Hepatocyte (in vitro differentiated cells): Measurements from ENCODE around the gene NEURL2. TPM values are rescaled to one million over a fixed set of nuclear protein-coding genes. Genes with fewer than 3 reads are reported as not detected.

Experiments
- DNase-seq: peaks from one replicate; pipeline ENCODE4 v3.0.0-alpha.2; 2016; ENCODE audit warnings: low spot score
- H2AFZ ChIP-seq: fragments of 200-600 bp; sonication (generic); 2 replicates; pipeline ENCODE4 v1.6.0; 2016; ENCODE audit warnings: antibody characterized with exemption, mild to moderate bottlenecking
- H3K27ac ChIP-seq: fragments of 200-600 bp; sonication (generic); 2 replicates; pipeline ENCODE4 v1.5.1; 2016; ENCODE audit warnings: mild to moderate bottlenecking
- H3K27me3 ChIP-seq: fragments of 200-600 bp; sonication (generic); 2 replicates; pipeline ENCODE4 v1.6.1; 2016
- H3K36me3 ChIP-seq: fragments of 200-600 bp; sonication (generic); replicated peaks from 2 replicates; pipeline ENCODE4 v1.5.1; 2016; ENCODE audit warnings: low read depth; ENCODE audit not compliant: insufficient read depth
- H3K4me1 ChIP-seq: fragments of 200-600 bp; sonication (generic); 2 replicates; pipeline ENCODE4 v1.5.1; 2016; ENCODE audit warnings: mild to moderate bottlenecking, moderate library complexity; ENCODE audit not compliant: insufficient read depth
- H3K4me2 ChIP-seq: fragments of 200-600 bp; sonication (generic); 2 replicates; pipeline ENCODE4 v1.6.0; 2016
- H3K4me3 ChIP-seq: fragments of 200-600 bp; sonication (generic); 2 replicates; pipeline ENCODE4 v1.5.1; 2016; ENCODE audit warnings: mild to moderate bottlenecking
- H3K79me2 ChIP-seq: fragments of 200-600 bp; sonication (generic); 2 replicates; pipeline ENCODE4 v1.6.0; 2017; ENCODE audit warnings: mild to moderate bottlenecking
- H3K9me2 ChIP-seq: fragments of 200-600 bp; sonication (generic); replicated peaks from 2 replicates; pipeline ENCODE4 v1.6.0; 2017; ENCODE audit warnings: mild to moderate bottlenecking; ENCODE audit not compliant: insufficient read depth
- H3K9me3 ChIP-seq: fragments of 200-600 bp; sonication (generic); 2 replicates; pipeline ENCODE4 v1.5.1; 2016; ENCODE audit warnings: low read depth, mild to moderate bottlenecking
- H4K20me1 ChIP-seq: fragments of 200-600 bp; sonication (generic); 2 replicates; pipeline ENCODE4 v1.6.0; 2016; ENCODE audit warnings: mild to moderate bottlenecking; ENCODE audit not compliant: insufficient read depth, poor library complexity, severe bottlenecking
- CTCF ChIP-seq: fragments of 200-600 bp; sonication (generic); IDR thresholded peaks from 2 replicates; pipeline ENCODE4 v1.5.1; 2016; ENCODE audit warnings: antibody characterized with exemption, mild to moderate bottlenecking; ENCODE audit not compliant: poor library complexity
- EZH2 ChIP-seq: fragments of 200-600 bp; sonication (generic); IDR thresholded peaks from 2 replicates; pipeline ENCODE4 v1.6.1; 2016; ENCODE audit warnings: antibody characterized with exemption, mild to moderate bottlenecking, borderline replicate concordance
- EZH2phosphoT487 ChIP-seq: fragments of 200-600 bp; sonication (generic); IDR thresholded peaks from one replicate; pipeline ENCODE4 v1.6.1; 2018; ENCODE audit warnings: antibody characterized with exemption, mild to moderate bottlenecking, low read depth, moderate library complexity; ENCODE audit not compliant: unreplicated experiment, severe bottlenecking
- WGBS: methylation state at CpG from one replicate; pipeline ENCODE4 v1.1.6; 2016; ENCODE audit warnings: low lambda C conversion rate; ENCODE audit errors: missing lambda C conversion rate; 5-methylcytosine and 5-hydroxymethylcytosine counted together
- polyA plus RNA-seq: library from polyadenylated mRNA; unstranded; fragments of >200 nt; fragmentation: Nextera tagmentation; extraction: Ambion mirVana; gene quantifications from 2 replicates; pipeline ENCODE4 v1.2.1, GENCODE V29; 2016
- total RNA-seq: library from RNA; depleted of rRNA; stranded (reverse); fragments of >200 nt; gene quantifications from 2 replicates; pipeline ENCODE4 v1.2.3, GENCODE V29; 2014

Gene NEURL2
- total and polyA plus RNA-seq, 2 experiments from 2014 or later, result 11.7 to 12.8 TPM

- Histone ChIP-seq H4K20me1 (no peaks in the 10 kb centered on the region), H3K27ac (no peak overlapping the region), H3K4me2 (no peak overlapping the region), H3K9me3 (no peaks in the 10 kb centered on the region), H3K4me1 (peaks cover 5% of the 10 kb centered on the region), H3K36me3 (no peaks in the 10 kb centered on the region), H3K4me3 (no peak overlapping the region), H3K79me2 (peaks cover 32% of the 10 kb centered on the region), H3K9me2 (no peaks in the 10 kb centered on the region), H3K27me3 (no peaks in the 10 kb centered on the region), H2AFZ (no peak overlapping the region)
- DNase-seq, result no peak
- 87% methylated on average over 13 of the region's 13 CpGs for WGBS
- TF ChIP-seq EZH2 (no peak), EZH2phosphoT487 (no peak), CTCF (no peak)
Observed at GRCh38 chr20:45938727-45939438, 47.9 kb upstream of the NEURL2 start.

- Histone ChIP-seq H3K4me3 (no peak overlapping the region), H3K9me2 (no peaks in the 10 kb centered on the region), H2AFZ (no peak overlapping the region), H4K20me1 (no peaks in the 10 kb centered on the region), H3K36me3 (no peaks in the 10 kb centered on the region), H3K9me3 (no peaks in the 10 kb centered on the region), H3K4me2 (no peak overlapping the region), H3K27me3 (no peaks in the 10 kb centered on the region), H3K79me2 (peaks cover 44% of the 10 kb centered on the region), H3K27ac (no peak overlapping the region), H3K4me1 (peaks cover 13% of the 10 kb centered on the region)
- no peak for TF ChIP-seq EZH2phosphoT487
- TF ChIP-seq CTCF, result no peak
- no peak for TF ChIP-seq EZH2
- 84% methylated on average over 2 of the region's 2 CpGs for WGBS
- DNase-seq, result no peak
Observed at GRCh38 chr20:45937765-45938164, 46.8 kb upstream of the NEURL2 start.

GRCh38 chr20:45935416-45936046, 44.5 kb upstream of the NEURL2 start:
- WGBS, result 20% methylated on average over 21 of the region's 21 CpGs
- Histone ChIP-seq H3K27ac (peak overlapping the region; percentile 60), H3K27me3 (no peaks in the 10 kb centered on the region), H3K4me3 (peak overlapping the region; percentile 44), H3K4me2 (peak overlapping the region; percentile 77), H4K20me1 (no peaks in the 10 kb centered on the region), H2AFZ (peak overlapping the region; percentile 1), H3K36me3 (no peaks in the 10 kb centered on the region), H3K79me2 (peaks cover 49% of the 10 kb centered on the region), H3K4me1 (peaks cover 16% of the 10 kb centered on the region), H3K9me3 (no peaks in the 10 kb centered on the region), H3K9me2 (no peaks in the 10 kb centered on the region)
- DNase-seq, result no peak
- TF ChIP-seq EZH2phosphoT487 (no peak), CTCF (no peak), EZH2 (no peak)
